Vagina (tissue), 2 donors: ENCODE data around the gene VDR.

Source experiments
- POLR2A ChIP-seq, 2 donors: fragments of 450-650 bp; IDR thresholded peaks; one replicate each; pipeline ENCODE4 v1.6.1; 2017; ENCODE audit warnings: antibody characterized with exemption in 2 of 2, mild to moderate bottlenecking in 2 of 2, moderate library complexity in 2 of 2
- TF ChIP-seq, protein P1 (sequence below), 3 experiments: fragments of 450-650 bp in 2 of 3; fragments of 200-600 bp in 1 of 3; sonication (generic) in 1 of 3; IDR thresholded peaks; one replicate each; pipeline ENCODE4 v1.5.1; 2017 to 2019; ENCODE audit warnings: antibody characterized with exemption in 3 of 3, mild to moderate bottlenecking in 2 of 3, moderate library complexity in 2 of 3

DNA sequence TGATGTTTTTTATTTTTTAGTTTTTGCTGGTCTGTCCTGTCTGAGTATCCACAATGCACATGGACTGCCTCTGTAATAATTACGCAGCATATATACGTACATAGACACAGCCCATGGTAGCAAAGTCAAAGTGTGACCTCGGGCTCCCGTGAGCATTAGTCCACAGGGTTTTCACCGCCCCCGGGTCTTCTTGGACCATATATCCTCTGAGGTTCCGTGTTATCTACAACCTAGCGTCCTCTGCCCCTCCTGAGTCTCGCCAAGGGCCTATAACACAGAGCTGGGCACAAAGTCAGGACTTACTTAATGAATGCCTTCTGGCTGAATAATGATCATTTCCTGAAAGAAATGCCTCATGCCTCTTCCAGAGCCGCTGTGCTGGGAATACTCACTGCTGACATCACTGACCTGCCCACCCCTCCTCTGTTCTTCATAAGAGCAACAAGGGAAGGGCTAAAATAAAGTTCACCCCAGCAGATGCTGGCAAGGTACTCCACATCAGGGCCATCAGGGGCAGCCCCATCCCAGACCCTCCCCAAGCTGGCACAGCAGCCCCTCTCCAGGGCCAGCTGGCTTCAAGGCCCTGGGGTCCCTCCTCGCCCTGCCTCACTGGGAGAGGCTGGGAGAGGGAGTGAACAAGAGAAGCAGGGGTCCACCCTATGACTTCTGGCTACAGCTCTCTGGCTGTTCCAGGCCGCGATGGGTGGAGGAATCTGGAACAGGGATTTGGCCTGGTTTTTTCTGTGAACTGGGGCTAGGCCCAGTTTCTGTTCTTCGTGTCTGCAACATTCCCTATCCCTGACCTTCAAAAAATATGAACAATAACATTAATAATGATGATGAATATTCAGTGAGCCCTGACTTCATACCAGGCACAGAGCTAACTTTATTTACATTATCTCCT lies 93.0 kb downstream of the VDR start:
- TF ChIP-seq, protein P1, sequence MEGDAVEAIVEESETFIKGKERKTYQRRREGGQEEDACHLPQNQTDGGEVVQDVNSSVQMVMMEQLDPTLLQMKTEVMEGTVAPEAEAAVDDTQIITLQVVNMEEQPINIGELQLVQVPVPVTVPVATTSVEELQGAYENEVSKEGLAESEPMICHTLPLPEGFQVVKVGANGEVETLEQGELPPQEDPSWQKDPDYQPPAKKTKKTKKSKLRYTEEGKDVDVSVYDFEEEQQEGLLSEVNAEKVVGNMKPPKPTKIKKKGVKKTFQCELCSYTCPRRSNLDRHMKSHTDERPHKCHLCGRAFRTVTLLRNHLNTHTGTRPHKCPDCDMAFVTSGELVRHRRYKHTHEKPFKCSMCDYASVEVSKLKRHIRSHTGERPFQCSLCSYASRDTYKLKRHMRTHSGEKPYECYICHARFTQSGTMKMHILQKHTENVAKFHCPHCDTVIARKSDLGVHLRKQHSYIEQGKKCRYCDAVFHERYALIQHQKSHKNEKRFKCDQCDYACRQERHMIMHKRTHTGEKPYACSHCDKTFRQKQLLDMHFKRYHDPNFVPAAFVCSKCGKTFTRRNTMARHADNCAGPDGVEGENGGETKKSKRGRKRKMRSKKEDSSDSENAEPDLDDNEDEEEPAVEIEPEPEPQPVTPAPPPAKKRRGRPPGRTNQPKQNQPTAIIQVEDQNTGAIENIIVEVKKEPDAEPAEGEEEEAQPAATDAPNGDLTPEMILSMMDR (IDR thresholded peaks at IDR 0.05), result no peak
- no peak for TF ChIP-seq POLR2A (IDR thresholded peaks at IDR 0.05)
